H1 (cell line): ENCODE data around the gene CPM. TPM values are rescaled to one million over a fixed set of nuclear protein-coding genes. Genes with fewer than 3 reads are reported as not detected.

Experiments used
- CTCF ChIA-PET: fragments of 300-600 bp; sonication (Branson Sonifier 250); formaldehyde crosslinking; loops from one replicate; lab custom pipeline; 2021; ENCODE audit not compliant: partially characterized antibody; lab: Charles Lee
- POLR2A ChIA-PET: fragments of 300-600 bp; sonication (Branson Sonifier 250); formaldehyde crosslinking; loops from one replicate; lab custom pipeline; 2021; ENCODE audit warnings: inconsistent platforms; ENCODE audit not compliant: partially characterized antibody; lab: Charles Lee
- DNase-seq, 2 experiments: peaks; one replicate each; pipeline versions ENCODE4 v3.0.0 to v3.0.0-alpha.2; 2010 to 2022; ENCODE audit warnings: low spot score in 2 of 2, low read depth in 1 of 2, mixed read lengths in 1 of 2
- FAIRE-seq: peaks from 2 replicates; lab custom pipeline; 2011; peaks lifted over from hg19 to GRCh38; lab: Jason Lieb, UNC
- H2AFZ ChIP-seq: 2 replicates; pipeline ENCODE4 v1.8.1; 2012; ENCODE audit warnings: low read length, inconsistent platforms
- H2AK5ac ChIP-seq: 2 replicates; pipeline ENCODE4 v1.6.1; 2013; ENCODE audit warnings: low read depth, low read length
- H2BK120ac ChIP-seq: replicated peaks from 2 replicates; pipeline ENCODE3; 2013; ENCODE audit warnings: low read depth, low read length, inconsistent platforms
- H2BK12ac ChIP-seq: 2 replicates; pipeline ENCODE4 v1.6.1; 2013; ENCODE audit warnings: low read depth, low read length
- H2BK15ac ChIP-seq: 2 replicates; pipeline ENCODE4 v1.6.1; 2013; ENCODE audit warnings: low read length
- H2BK20ac ChIP-seq: 2 replicates; pipeline ENCODE4 v1.6.1; 2013; ENCODE audit warnings: low read length
- H2BK5ac ChIP-seq: 2 replicates; pipeline ENCODE4 v1.6.1; 2013; ENCODE audit warnings: low read depth, low read length
- H3K14ac ChIP-seq: 2 replicates; pipeline ENCODE4 v1.6.1; 2013; ENCODE audit warnings: inconsistent platforms; ENCODE audit not compliant: insufficient read length
- H3K18ac ChIP-seq: 2 replicates; pipeline ENCODE4 v1.6.1; 2013; ENCODE audit warnings: low read length; ENCODE audit errors: extremely low read depth
- H3K23ac ChIP-seq: 2 replicates; pipeline ENCODE4 v1.6.1; 2013; ENCODE audit warnings: inconsistent platforms; ENCODE audit not compliant: insufficient read length
- H3K23me2 ChIP-seq: 2 replicates; pipeline ENCODE4 v1.6.1; 2013; ENCODE audit warnings: low read depth, low read length
- H3K27ac ChIP-seq: 2 replicates; pipeline ENCODE4 v1.6.1; 2011; ENCODE audit warnings: low read depth, low read length, inconsistent platforms
- H3K27me3 ChIP-seq, 4 experiments: replicated peaks in 1 of 4; 1 replicate in 1 of 4; 2 replicates in 3 of 4; pipeline versions ENCODE4 v1.6.1 to v1.8.1; 2011 to 2013; ENCODE audit warnings: low read length in 3 of 4, mild to moderate bottlenecking in 3 of 4, inconsistent platforms in 2 of 4, mixed read lengths in 2 of 4, moderate library complexity in 1 of 4; ENCODE audit not compliant: control insufficient read depth in 3 of 4, insufficient read depth in 3 of 4; ENCODE audit errors: extremely low read depth in 1 of 4
- H3K36me3 ChIP-seq, 4 experiments: 2 replicates each; pipeline versions ENCODE4 v1.6.1 to v1.8.1; 2011 to 2013; ENCODE audit warnings: mild to moderate bottlenecking in 4 of 4, low read length in 3 of 4, moderate library complexity in 2 of 4, control low read depth in 1 of 4, inconsistent platforms in 1 of 4; ENCODE audit not compliant: insufficient read depth in 4 of 4, control insufficient read depth in 2 of 4
- H3K4ac ChIP-seq: replicated peaks from 2 replicates; pipeline ENCODE3; 2013; ENCODE audit warnings: low read length, low read depth, mixed read lengths, inconsistent platforms; ENCODE audit not compliant: insufficient read length
- H3K4me1 ChIP-seq, 4 experiments: replicated peaks in 1 of 4; 1 replicate in 1 of 4; 2 replicates in 3 of 4; pipeline versions ENCODE4 v1.6.1 to v1.8.1; 2011 to 2013; ENCODE audit warnings: low read length in 3 of 4, inconsistent platforms in 2 of 4, mixed read lengths in 1 of 4; ENCODE audit not compliant: insufficient read depth in 4 of 4, control insufficient read depth in 3 of 4
- H3K4me2 ChIP-seq, 2 experiments: 2 replicates each; pipeline versions ENCODE4 v1.6.1 to v1.8.1; 2011 to 2013; ENCODE audit warnings: low read depth in 2 of 2, low read length in 2 of 2, control low read depth in 1 of 2, inconsistent platforms in 1 of 2, mild to moderate bottlenecking in 1 of 2; ENCODE audit not compliant: insufficient read depth in 1 of 2
- H3K4me3 ChIP-seq, 4 experiments: fragments of 200-600, 300-600 bp in 1 of 4; sonication (generic), shearing (Covaris generic), sonication (Bioruptor Twin) in 1 of 4; 2 replicates each; pipeline versions ENCODE4 v1.5.1 to v1.8.1; 2011 to 2016; ENCODE audit warnings: low read length in 4 of 4, low read depth in 3 of 4, control low read depth in 2 of 4, inconsistent platforms in 2 of 4, mild to moderate bottlenecking in 2 of 4, mixed read lengths in 1 of 4, moderate library complexity in 1 of 4; ENCODE audit not compliant: insufficient read depth in 2 of 4; ENCODE audit errors: extremely low read depth in 1 of 4
- H3K56ac ChIP-seq: replicated peaks from 2 replicates; pipeline ENCODE3; 2013; ENCODE audit warnings: low read depth, mild to moderate bottlenecking, mixed read lengths, low read length, inconsistent platforms; ENCODE audit not compliant: insufficient read length
- H3K79me1 ChIP-seq: 2 replicates; pipeline ENCODE4 v1.6.1; 2013; ENCODE audit warnings: low read depth, low read length, control low read depth
- H3K79me2 ChIP-seq, 2 experiments: 2 replicates each; pipeline versions ENCODE4 v1.6.1 to v1.8.1; 2012 to 2013; ENCODE audit warnings: low read length in 2 of 2, mild to moderate bottlenecking in 2 of 2, inconsistent platforms in 1 of 2; ENCODE audit not compliant: insufficient read depth in 2 of 2, control insufficient read depth in 1 of 2
- H3K9ac ChIP-seq, 4 experiments: replicated peaks in 1 of 4; 1 replicate in 1 of 4; 2 replicates in 3 of 4; pipeline versions ENCODE4 v1.6.1 to v1.8.1; 2011 to 2013; ENCODE audit warnings: low read depth in 3 of 4, low read length in 3 of 4, control low read depth in 2 of 4, mild to moderate bottlenecking in 2 of 4, moderate library complexity in 2 of 4, inconsistent platforms in 1 of 4; ENCODE audit errors: extremely low read depth in 1 of 4
- H3K9me3 ChIP-seq, 2 experiments: 2 replicates each; pipeline versions ENCODE4 v1.6.1 to v1.8.1; 2012 to 2013; ENCODE audit warnings: mild to moderate bottlenecking in 2 of 2, moderate library complexity in 2 of 2, control low read depth in 1 of 2, inconsistent platforms in 1 of 2, low read depth in 1 of 2, low read length in 1 of 2, mixed read lengths in 1 of 2; ENCODE audit not compliant: insufficient read depth in 2 of 2
- H4K20me1 ChIP-seq, 2 experiments: replicated peaks in 1 of 2; 2 replicates each; pipeline versions ENCODE3 to v1.8.1; 2011 to 2013; ENCODE audit warnings: inconsistent platforms in 2 of 2, low read length in 2 of 2, mild to moderate bottlenecking in 1 of 2; ENCODE audit not compliant: insufficient read depth in 2 of 2, control insufficient read depth in 1 of 2
- H4K5ac ChIP-seq: 2 replicates; pipeline ENCODE4 v1.6.1; 2013; ENCODE audit warnings: low read length, low read depth, mixed read lengths, inconsistent platforms; ENCODE audit not compliant: insufficient read length
- H4K8ac ChIP-seq: 2 replicates; pipeline ENCODE4 v1.8.0; 2013; ENCODE audit warnings: mild to moderate bottlenecking, moderate library complexity, low read length, inconsistent platforms; ENCODE audit not compliant: insufficient read depth; ENCODE audit errors: extremely low read depth
- H4K91ac ChIP-seq: replicated peaks from 2 replicates; pipeline ENCODE3; 2013; ENCODE audit warnings: low read length, mixed read lengths, inconsistent platforms; ENCODE audit not compliant: insufficient read length
- BRCA1 ChIP-seq: IDR thresholded peaks from 2 replicates; pipeline ENCODE4 v1.6.1; 2012; ENCODE audit warnings: low read depth, low read length, improper control_type of control experiment
- KDM1A ChIP-seq: fragments of 200-600, 300-600 bp; sonication (generic); IDR thresholded peaks from 2 replicates; pipeline ENCODE4 v1.7.1; 2016; ENCODE audit warnings: mild to moderate bottlenecking, low read length, borderline replicate concordance
- TAF7 ChIP-seq: optimal IDR thresholded peaks from 2 replicates; pipeline ENCODE3; 2011; ENCODE audit warnings: low read depth, mild to moderate bottlenecking, inconsistent platforms, low read length, moderate library complexity, borderline replicate concordance
- WGBS, 2 experiments: shearing (Covaris generic) in 1 of 2; methylation state at CpG; one replicate each; pipeline versions ENCODE4 v1.1.6 to v1.1.7; 2013 to 2015; ENCODE audit warnings: low lambda C conversion rate in 2 of 2, mixed read lengths in 2 of 2, inconsistent platforms in 1 of 2, low coverage in 1 of 2, missing lambda C conversion rate in 1 of 2; ENCODE audit not compliant: insufficient replicate concordance in 2 of 2, insufficient coverage in 1 of 2, insufficient read length in 1 of 2; ENCODE audit errors: extremely low coverage in 1 of 2, missing lambda C conversion rate in 1 of 2; 5-methylcytosine and 5-hydroxymethylcytosine counted together
- polyA plus RNA-seq, 7 experiments: library from polyadenylated mRNA; depleted of rRNA in 3 of 7; stranded (reverse) in 5 of 7; unstranded in 2 of 7; fragments of >200 nt in 5 of 7; fragments of 200-250 nt in 2 of 7; gene quantifications; 1 replicate in 5 of 7; 2 replicates in 1 of 7; 4 replicates in 1 of 7; pipeline versions ENCODE4 v1.2.1 to v1.2.3, GENCODE V29; 2011 to 2013; ENCODE audit warnings: missing spikeins in 2 of 7, mixed read lengths in 2 of 7
- total RNA-seq: library from RNA; stranded (reverse); fragmentation: NEBNext Ultra II Directional; extraction: Animal tissue kit (Norgen Biotek cat#: 25700); gene quantifications from 2 replicates; pipeline ENCODE4 v1.2.1, GENCODE V29; 2021

The CPM gene
- total and polyA plus RNA-seq, 2 of the 8 experiments (the other 6 are each of a cell fraction or from before 2014, with no cell fraction given), result 0.33 to 3.1 TPM

DNA sequence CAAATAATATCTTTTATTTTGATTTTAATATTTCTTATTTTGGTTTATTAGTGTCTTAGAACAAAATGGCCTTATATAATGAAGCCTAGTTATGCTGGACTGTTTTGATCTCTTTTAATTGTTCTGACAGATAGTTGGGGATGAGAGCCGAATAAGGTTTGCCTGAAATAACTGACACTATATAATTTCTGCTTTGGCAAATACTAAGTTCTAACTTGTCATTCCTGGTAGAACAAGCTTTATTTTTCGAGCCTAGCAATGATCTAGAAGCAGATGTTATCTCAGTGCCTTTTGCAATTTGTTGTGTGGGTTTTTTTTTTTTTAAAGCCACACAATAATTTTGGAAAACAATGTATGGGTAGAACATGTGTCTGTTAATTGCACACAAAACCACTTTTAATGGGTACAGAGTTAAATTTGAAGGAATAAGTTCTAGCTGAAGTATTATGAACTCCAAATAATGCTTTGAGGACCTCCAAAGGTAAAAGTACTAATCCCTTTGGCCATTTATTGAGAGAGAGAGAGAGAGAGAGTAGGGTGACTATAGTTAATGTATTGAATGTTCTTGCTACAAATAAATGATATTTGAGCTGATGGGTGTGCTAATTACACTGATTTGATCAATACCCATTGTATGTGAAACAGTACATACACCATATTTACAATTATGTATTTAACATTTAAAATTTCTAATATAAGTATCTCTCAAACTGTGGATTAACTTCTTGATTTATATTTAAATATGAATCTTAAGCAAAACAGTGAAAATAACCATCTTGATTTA is 90.0 kb downstream of the CPM start:
- Histone ChIP-seq H3K14ac (no peak overlapping the region), H3K23ac (no peak overlapping the region), H2BK15ac (no peak overlapping the region), H3K27ac (no peak overlapping the region), H4K20me1 (peaks cover 4 to 5% of the 10 kb centered on the region in 2 experiments), H4K91ac (no peak overlapping the region), H2AFZ (no peak overlapping the region), H3K56ac (no peak overlapping the region), H3K9me3 (no peaks in the 10 kb centered on the region), H3K4me1 (no peaks in the 10 kb centered on the region), H2BK5ac (no peak overlapping the region), H3K36me3 (peaks cover 16 to 56% (median 46%) of the 10 kb centered on the region in 4 experiments), H3K79me2 (0 out of 4 replicates have a peak, but pooled peaks cover 0 to 4% of the 10 kb centered on the region in 2 experiments), H2BK20ac (no peak overlapping the region), H3K23me2 (no peaks in the 10 kb centered on the region), H3K79me1 (no peaks in the 10 kb centered on the region), H3K27me3 (no peaks in the 10 kb centered on the region), H2BK12ac (no peak overlapping the region), H4K8ac (no peak overlapping the region), H4K5ac (no peak overlapping the region), H3K4me2 (no peak overlapping the region), H3K4ac (no peak overlapping the region), H3K9ac (no peak overlapping the region), H3K18ac (no peak overlapping the region), H3K4me3 (no peak overlapping the region), H2BK120ac (no peak overlapping the region), H2AK5ac (no peak overlapping the region)
- 89% methylated on average over 2 of the region's 2 CpGs; no CpG with 5 or more reads in 1 of the 2 experiments for WGBS, 2 experiments
- ChIA-PET CTCF (interaction anchor here (1.0 to 4.0 kb wide), 3 partner anchors 12 to 25 kb away, joined by 3 to 33 read pairs (median 4); no protein-coding TSS in a partner anchor), POLR2A (interaction anchor here (1.2 to 4.5 kb wide), 6 partner anchors 9 to 35 kb away, joined by 3 to 18 read pairs (median 4); partner anchors contain the start of gene MDM2)
- DNase-seq, result no peak
- FAIRE-seq, result no peak
- TF ChIP-seq BRCA1 (no peak), KDM1A (no peak), TAF7 (no peak)
